Fibroblast of lung (primary cell): ENCODE data around the gene SCN2A. TPM values are rescaled to one million over a fixed set of nuclear protein-coding genes. Genes with fewer than 3 reads are reported as not detected.

Experiments used
- DNase-seq, 2 donors: peaks; one replicate each; pipeline versions ENCODE4 v3.0.0 to v3.0.0-alpha.2; 2010; ENCODE audit warnings: low read depth in 2 of 2
- H2AFZ ChIP-seq: 2 replicates; pipeline ENCODE4 v1.5.1; 2012; ENCODE audit warnings: low read length, control low read depth, inconsistent platforms
- H3K27ac ChIP-seq: 2 replicates; pipeline ENCODE4 v1.5.1; 2011; ENCODE audit warnings: low read length, control low read depth; ENCODE audit not compliant: insufficient read depth
- H3K27me3 ChIP-seq: 2 replicates; pipeline ENCODE4 v1.5.1; 2011; ENCODE audit warnings: mild to moderate bottlenecking, low read length; ENCODE audit not compliant: control insufficient read depth, insufficient read depth
- H3K36me3 ChIP-seq: 2 replicates; pipeline ENCODE4 v1.5.1; 2011; ENCODE audit warnings: low read length; ENCODE audit not compliant: control insufficient read depth, insufficient read depth
- H3K4me1 ChIP-seq: 2 replicates; pipeline ENCODE4 v1.5.1; 2011; ENCODE audit warnings: low read length; ENCODE audit not compliant: control insufficient read depth, insufficient read depth; ENCODE audit errors: extremely low read depth
- H3K4me2 ChIP-seq: 2 replicates; pipeline ENCODE4 v1.5.1; 2011; ENCODE audit warnings: low read length, control low read depth; ENCODE audit not compliant: insufficient read depth; ENCODE audit errors: extremely low read depth
- H3K4me3 ChIP-seq, 4 experiments: fragments of 200-600 bp in 1 of 4; sonication (generic) in 1 of 4; replicated peaks in 1 of 4; 2 replicates each; pipeline ENCODE4 v1.5.1; 2011 to 2016; ENCODE audit warnings: low read length in 4 of 4, low read depth in 3 of 4, mild to moderate bottlenecking in 3 of 4, control low read depth in 2 of 4, inconsistent platforms in 1 of 4, mixed read lengths in 1 of 4; ENCODE audit not compliant: insufficient read depth in 1 of 4; ENCODE audit errors: control extremely low read depth in 1 of 4
- H3K79me2 ChIP-seq: 2 replicates; pipeline ENCODE4 v1.5.1; 2012; ENCODE audit warnings: mild to moderate bottlenecking, low read length, inconsistent platforms; ENCODE audit not compliant: control insufficient read depth, insufficient read depth
- H3K9ac ChIP-seq: 2 replicates; pipeline ENCODE4 v1.5.1; 2011; ENCODE audit warnings: mild to moderate bottlenecking, low read length, control low read depth; ENCODE audit not compliant: insufficient read depth
- H3K9me3 ChIP-seq: 2 replicates; pipeline ENCODE4 v1.5.1; 2012; ENCODE audit warnings: low read depth, low read length; ENCODE audit not compliant: control insufficient read depth, insufficient read depth
- H4K20me1 ChIP-seq: 2 replicates; pipeline ENCODE4 v1.5.1; 2011; ENCODE audit warnings: low read length; ENCODE audit not compliant: control insufficient read depth, insufficient read depth; ENCODE audit errors: extremely low read depth
- EZH2 ChIP-seq: IDR thresholded peaks from 2 replicates; pipeline ENCODE4 v1.5.1; 2012; ENCODE audit warnings: low read length, control low read depth, mild to moderate bottlenecking; ENCODE audit errors: missing control alignments
- polyA plus RNA-seq, 2 donors: library from polyadenylated mRNA; depleted of rRNA in 1 of 2; stranded (reverse) in 1 of 2; unstranded in 1 of 2; fragments of >200 nt; gene quantifications; 2 replicates each; pipeline ENCODE4 v1.2.1, GENCODE V29; 2011 to 2012; ENCODE audit warnings: missing spikeins in 1 of 2
- total RNA-seq: library from RNA; depleted of rRNA; stranded (reverse); fragments of >200 nt; gene quantifications from 2 replicates; pipeline ENCODE4 v1.2.1, GENCODE V29; 2014
- TF ChIP-seq, protein P1 (sequence below), 2 donors: IDR thresholded peaks in 1 of 2; conservative IDR thresholded peaks in 1 of 2; 1 replicate in 1 of 2; 2 replicates in 1 of 2; pipeline ENCODE4 v1.5.1; 2011 to 2012; ENCODE audit warnings: low read length in 2 of 2, control low read depth in 1 of 2, inconsistent platforms in 1 of 2, low read depth in 1 of 2, mild to moderate bottlenecking in 1 of 2

SCN2A gene
- total and polyA plus RNA-seq, 2 donors (not counting 1 experiment from before 2014, with no cell fraction given) = 0.76 to 7.1 TPM

DNA sequence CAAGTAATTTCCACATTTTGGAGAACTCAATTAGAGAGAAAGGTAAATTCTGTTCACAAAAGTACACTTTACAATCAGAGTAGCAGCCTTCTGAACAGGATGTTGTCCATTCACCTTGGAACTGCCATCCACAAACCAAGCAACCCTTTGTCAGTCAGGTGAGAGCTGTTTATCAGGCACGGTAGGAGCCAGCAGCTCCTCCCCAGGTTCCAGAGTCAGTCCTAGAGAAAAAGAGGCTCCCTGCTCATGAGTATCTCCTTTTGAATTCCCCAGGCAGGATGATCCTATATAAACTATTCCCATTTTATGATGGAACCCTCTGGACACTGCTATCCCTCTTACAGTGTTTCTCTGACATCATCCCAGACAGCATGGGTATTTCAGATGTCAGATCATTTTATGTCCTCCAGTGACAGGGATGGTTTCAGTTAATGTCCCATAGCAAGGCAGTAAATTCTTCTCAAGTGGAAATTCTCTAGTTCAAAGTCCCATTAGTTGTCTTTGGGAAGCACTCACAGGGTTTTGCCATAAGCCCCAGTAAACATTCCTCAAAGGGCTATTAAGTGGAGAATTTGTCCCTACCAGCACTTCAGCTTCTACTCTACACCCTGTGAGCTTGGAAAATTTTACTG, 195.8 kb downstream of the SCN2A start:
- Histone ChIP-seq H3K79me2 (no peaks in the 10 kb centered on the region), H4K20me1 (no peaks in the 10 kb centered on the region), H3K4me1 (no peaks in the 10 kb centered on the region), H3K27ac (no peak overlapping the region), H3K27me3 (no peaks in the 10 kb centered on the region), H3K4me2 (no peak overlapping the region), H3K4me3 (no peak overlapping the region), H3K36me3 (no peaks in the 10 kb centered on the region), H3K9ac (no peak overlapping the region), H3K9me3 (no peaks in the 10 kb centered on the region), H2AFZ (no peak overlapping the region)
- no peak for TF ChIP-seq EZH2
- TF ChIP-seq, protein P1, sequence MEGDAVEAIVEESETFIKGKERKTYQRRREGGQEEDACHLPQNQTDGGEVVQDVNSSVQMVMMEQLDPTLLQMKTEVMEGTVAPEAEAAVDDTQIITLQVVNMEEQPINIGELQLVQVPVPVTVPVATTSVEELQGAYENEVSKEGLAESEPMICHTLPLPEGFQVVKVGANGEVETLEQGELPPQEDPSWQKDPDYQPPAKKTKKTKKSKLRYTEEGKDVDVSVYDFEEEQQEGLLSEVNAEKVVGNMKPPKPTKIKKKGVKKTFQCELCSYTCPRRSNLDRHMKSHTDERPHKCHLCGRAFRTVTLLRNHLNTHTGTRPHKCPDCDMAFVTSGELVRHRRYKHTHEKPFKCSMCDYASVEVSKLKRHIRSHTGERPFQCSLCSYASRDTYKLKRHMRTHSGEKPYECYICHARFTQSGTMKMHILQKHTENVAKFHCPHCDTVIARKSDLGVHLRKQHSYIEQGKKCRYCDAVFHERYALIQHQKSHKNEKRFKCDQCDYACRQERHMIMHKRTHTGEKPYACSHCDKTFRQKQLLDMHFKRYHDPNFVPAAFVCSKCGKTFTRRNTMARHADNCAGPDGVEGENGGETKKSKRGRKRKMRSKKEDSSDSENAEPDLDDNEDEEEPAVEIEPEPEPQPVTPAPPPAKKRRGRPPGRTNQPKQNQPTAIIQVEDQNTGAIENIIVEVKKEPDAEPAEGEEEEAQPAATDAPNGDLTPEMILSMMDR (conservative IDR thresholded peaks at IDR 0.05 in 1 of 2, IDR thresholded peaks at IDR 0.05 in 1 of 2; ENCODE audit: low read depth in 1 of 2, low read length in 2 of 2) = no peak
- no peak for DNase-seq

DNA sequence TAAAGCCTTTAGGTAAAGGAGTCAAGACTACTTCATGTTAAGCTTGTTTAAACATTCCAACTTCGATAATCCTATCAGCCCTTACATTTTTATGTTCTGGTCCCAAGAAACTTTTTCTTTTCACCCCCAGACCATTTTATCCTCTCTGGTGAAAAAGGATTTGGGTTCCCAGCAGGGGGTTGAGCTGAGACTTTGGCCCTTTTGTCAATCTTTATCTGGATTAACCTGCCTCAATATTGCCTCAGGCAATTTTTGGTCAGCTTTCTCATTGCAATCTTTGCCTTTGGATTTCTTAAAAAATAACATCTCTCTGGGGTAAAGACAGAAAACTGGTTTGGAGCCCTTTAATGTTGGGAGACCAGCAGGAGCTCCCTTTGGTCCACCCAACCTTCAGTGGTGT, 196.4 kb downstream of the SCN2A start:
- Histone ChIP-seq H3K9me3 (no peaks in the 10 kb centered on the region), H3K9ac (no peak overlapping the region), H3K27ac (no peak overlapping the region), H3K4me3 (no peak overlapping the region), H4K20me1 (no peaks in the 10 kb centered on the region), H3K36me3 (no peaks in the 10 kb centered on the region), H3K27me3 (no peaks in the 10 kb centered on the region), H3K4me2 (no peak overlapping the region), H3K79me2 (no peaks in the 10 kb centered on the region), H2AFZ (no peak overlapping the region), H3K4me1 (no peaks in the 10 kb centered on the region)
- no peak for TF ChIP-seq EZH2
- TF ChIP-seq, protein P1 (conservative IDR thresholded peaks at IDR 0.05 in 1 of 2, IDR thresholded peaks at IDR 0.05 in 1 of 2; ENCODE audit: low read depth in 1 of 2, low read length in 2 of 2) = no peak
- DNase-seq = no peak

DNA sequence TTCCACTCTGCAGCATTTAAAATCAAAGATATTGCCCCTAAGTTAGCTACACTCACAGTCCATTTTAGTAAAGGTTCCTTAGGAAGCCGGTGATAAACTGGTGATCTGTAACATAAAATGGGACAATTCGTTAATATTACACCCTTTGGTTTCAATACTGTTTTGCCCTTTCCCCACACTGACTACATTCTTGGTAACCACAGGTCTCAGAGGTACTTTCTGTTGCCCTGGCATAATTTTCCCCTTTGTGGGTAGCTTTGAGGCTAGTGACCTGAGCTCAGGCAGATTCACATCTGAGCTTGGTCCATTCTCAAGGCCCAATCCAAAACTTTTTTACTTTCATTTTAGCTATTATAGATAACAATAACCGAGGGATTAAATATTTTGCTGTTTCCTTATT, 197.3 kb downstream of the SCN2A start:
- H3K9me3 ChIP-seq = no peaks in the 10 kb centered on the region
- H3K36me3 ChIP-seq = no peaks in the 10 kb centered on the region
- H2AFZ ChIP-seq = no peak overlapping the region
- no peak overlapping the region for H3K27ac ChIP-seq
- no peak for DNase-seq
- H3K4me2 ChIP-seq = no peak overlapping the region
- no peak overlapping the region for H3K9ac ChIP-seq
- no peaks in the 10 kb centered on the region for H3K79me2 ChIP-seq
- no peaks in the 10 kb centered on the region for H4K20me1 ChIP-seq
- H3K27me3 ChIP-seq = no peaks in the 10 kb centered on the region
- no peaks in the 10 kb centered on the region for H3K4me1 ChIP-seq
- H3K4me3 ChIP-seq = no peak overlapping the region
- TF ChIP-seq, protein P1 (conservative IDR thresholded peaks at IDR 0.05 in 1 of 2, IDR thresholded peaks at IDR 0.05 in 1 of 2; ENCODE audit: low read depth in 1 of 2, low read length in 2 of 2) = no peak
- no peak for TF ChIP-seq EZH2
